HEK293 (cell line): Measurements from ENCODE around the gene TNFRSF4.

Experiments used
- CTCF ChIA-PET: fragments of 350-600 bp; formaldehyde crosslinking; extraction: SDS; loops from one replicate; lab custom pipeline; 2021; ENCODE audit warnings: antibody characterized with exemption; lab: Yijun Ruan, JAX
- POLR2A ChIA-PET: fragments of 300-600 bp; formaldehyde crosslinking; extraction: SDS; loops from one replicate; lab custom pipeline; 2020; ENCODE audit warnings: antibody characterized with exemption, inconsistent platforms; lab: Yijun Ruan, JAX
- H3K27ac ChIP-seq: fragments of 200-500 bp; sonication (Bioruptor generic); 2 replicates; pipeline ENCODE4 v1.5.1; 2014; ENCODE audit warnings: low read depth, low read length, control low read depth, inconsistent platforms; ENCODE audit errors: extremely low read depth
- H3K36me3 ChIP-seq, 2 experiments: fragments of 200-500 bp in 1 of 2; sonication (Bioruptor generic) in 1 of 2; 1 replicate in 1 of 2; 2 replicates in 1 of 2; pipeline ENCODE4 v1.5.1; 2014 to 2017; ENCODE audit warnings: inconsistent platforms in 2 of 2, low read length in 2 of 2; ENCODE audit not compliant: control insufficient read depth in 2 of 2, insufficient read depth in 1 of 2
- H3K4me1 ChIP-seq: fragments of 200-500 bp; sonication (Bioruptor generic); 2 replicates; pipeline ENCODE4 v1.5.1; 2014; ENCODE audit warnings: mild to moderate bottlenecking, low read length, inconsistent platforms; ENCODE audit not compliant: control insufficient read depth, insufficient read depth
- H3K4me3 ChIP-seq: 2 replicates; pipeline ENCODE4 v1.5.1; 2011; ENCODE audit warnings: low read depth, mild to moderate bottlenecking, control low read depth, low read length, moderate library complexity
- H3K9me3 ChIP-seq: fragments of 200-500 bp; sonication (Bioruptor generic); 2 replicates; pipeline ENCODE4 v1.5.1; 2014; ENCODE audit warnings: low read depth, low read length, inconsistent platforms; ENCODE audit not compliant: control insufficient read depth, insufficient read depth
- BCL11B ChIP-seq: fragments of 450-650 bp; formaldehyde crosslinking; IDR thresholded peaks from 2 replicates; pipeline ENCODE4 v1.5.1; 2016; ENCODE audit warnings: low read depth, missing biosample characterization, missing genetic modification characterization
- EGR2 ChIP-seq: fragments of 450-650 bp; formaldehyde crosslinking; IDR thresholded peaks from 2 replicates; pipeline ENCODE4 v1.5.1; 2016; ENCODE audit warnings: low read depth, missing biosample characterization, missing genetic modification characterization
- SALL2 ChIP-seq: fragments of 450-650 bp; formaldehyde crosslinking; IDR thresholded peaks from 2 replicates; pipeline ENCODE4 v1.5.0; 2017; ENCODE audit warnings: missing biosample characterization, mild to moderate bottlenecking, missing genetic modification characterization, borderline replicate concordance
- ZFHX2 ChIP-seq: fragments of 450-650 bp; formaldehyde crosslinking; conservative IDR thresholded peaks from 2 replicates; pipeline ENCODE4 v1.5.1; 2016; ENCODE audit warnings: missing biosample characterization, missing genetic modification characterization
- ZFP69B ChIP-seq: fragments of 450-650 bp; formaldehyde crosslinking; IDR thresholded peaks from 2 replicates; pipeline ENCODE4 v1.5.1; 2016; ENCODE audit warnings: missing biosample characterization, missing genetic modification characterization
- ZNF146 ChIP-seq: fragments of 450-650 bp; formaldehyde crosslinking; IDR thresholded peaks from 2 replicates; pipeline ENCODE4 v1.5.1; 2016; ENCODE audit warnings: missing biosample characterization, missing genetic modification characterization
- ZNF157 ChIP-seq: fragments of 450-650 bp; formaldehyde crosslinking; IDR thresholded peaks from 2 replicates; pipeline ENCODE4 v1.5.1; 2016; ENCODE audit warnings: missing biosample characterization, missing genetic modification characterization
- ZNF239 ChIP-seq: fragments of 450-650 bp; formaldehyde crosslinking; IDR thresholded peaks from 2 replicates; pipeline ENCODE4 v1.5.1; 2016; ENCODE audit warnings: missing biosample characterization, missing genetic modification characterization
- ZNF292 ChIP-seq: fragments of 450-650 bp; formaldehyde crosslinking; IDR thresholded peaks from 2 replicates; pipeline ENCODE4 v1.5.1; 2016; ENCODE audit warnings: low read depth, missing biosample characterization, missing genetic modification characterization, borderline replicate concordance
- ZNF324 ChIP-seq: fragments of 450-650 bp; formaldehyde crosslinking; IDR thresholded peaks from 2 replicates; pipeline ENCODE4 v1.5.1; 2016; ENCODE audit warnings: missing biosample characterization, missing genetic modification characterization
- ZNF354C ChIP-seq: fragments of 450-650 bp; formaldehyde crosslinking; IDR thresholded peaks from 2 replicates; pipeline ENCODE4 v1.5.1; 2016; ENCODE audit warnings: missing biosample characterization, missing genetic modification characterization, low read depth, borderline replicate concordance
- ZNF433 ChIP-seq: fragments of 450-650 bp; formaldehyde crosslinking; IDR thresholded peaks from 2 replicates; pipeline ENCODE4 v1.5.1; 2016; ENCODE audit warnings: missing biosample characterization, missing genetic modification characterization, low read depth
- ZNF544 ChIP-seq: fragments of 450-650 bp; formaldehyde crosslinking; IDR thresholded peaks from 2 replicates; pipeline ENCODE4 v1.5.0; 2017; ENCODE audit warnings: missing biosample characterization, missing genetic modification characterization
- ZNF555 ChIP-seq: fragments of 450-650 bp; formaldehyde crosslinking; conservative IDR thresholded peaks from 2 replicates; pipeline ENCODE4 v1.5.1; 2017; ENCODE audit warnings: missing biosample characterization, mild to moderate bottlenecking, missing genetic modification characterization, inconsistent platforms
- ZNF600 ChIP-seq: fragments of 450-650 bp; formaldehyde crosslinking; IDR thresholded peaks from 2 replicates; pipeline ENCODE4 v1.5.1; 2016; ENCODE audit warnings: missing biosample characterization, missing genetic modification characterization
- ZNF658 ChIP-seq: fragments of 450-650 bp; formaldehyde crosslinking; IDR thresholded peaks from 2 replicates; pipeline ENCODE4; 2016; ENCODE audit warnings: missing biosample characterization, missing genetic modification characterization
- TF ChIP-seq, protein P1 (sequence below): fragments of 450-650 bp; formaldehyde crosslinking; IDR thresholded peaks from 2 replicates; pipeline ENCODE4 v1.5.1; 2016; ENCODE audit warnings: missing biosample characterization, missing genetic modification characterization
- TF ChIP-seq, protein P2 (sequence below): fragments of 450-650 bp; formaldehyde crosslinking; IDR thresholded peaks from 2 replicates; pipeline ENCODE4 v1.5.1; 2016; ENCODE audit warnings: missing biosample characterization, missing genetic modification characterization
- TF ChIP-seq, protein P3 (sequence below): IDR thresholded peaks from 2 replicates; pipeline ENCODE4 v1.6.1; 2011; ENCODE audit warnings: mild to moderate bottlenecking, low read depth, low read length, borderline replicate concordance
- TF ChIP-seq, protein P4 (sequence below): fragments of 450-650 bp; formaldehyde crosslinking; IDR thresholded peaks from 2 replicates; pipeline ENCODE4 v1.5.1; 2016; ENCODE audit warnings: missing biosample characterization, missing genetic modification characterization

Gene TNFRSF4

DNA sequence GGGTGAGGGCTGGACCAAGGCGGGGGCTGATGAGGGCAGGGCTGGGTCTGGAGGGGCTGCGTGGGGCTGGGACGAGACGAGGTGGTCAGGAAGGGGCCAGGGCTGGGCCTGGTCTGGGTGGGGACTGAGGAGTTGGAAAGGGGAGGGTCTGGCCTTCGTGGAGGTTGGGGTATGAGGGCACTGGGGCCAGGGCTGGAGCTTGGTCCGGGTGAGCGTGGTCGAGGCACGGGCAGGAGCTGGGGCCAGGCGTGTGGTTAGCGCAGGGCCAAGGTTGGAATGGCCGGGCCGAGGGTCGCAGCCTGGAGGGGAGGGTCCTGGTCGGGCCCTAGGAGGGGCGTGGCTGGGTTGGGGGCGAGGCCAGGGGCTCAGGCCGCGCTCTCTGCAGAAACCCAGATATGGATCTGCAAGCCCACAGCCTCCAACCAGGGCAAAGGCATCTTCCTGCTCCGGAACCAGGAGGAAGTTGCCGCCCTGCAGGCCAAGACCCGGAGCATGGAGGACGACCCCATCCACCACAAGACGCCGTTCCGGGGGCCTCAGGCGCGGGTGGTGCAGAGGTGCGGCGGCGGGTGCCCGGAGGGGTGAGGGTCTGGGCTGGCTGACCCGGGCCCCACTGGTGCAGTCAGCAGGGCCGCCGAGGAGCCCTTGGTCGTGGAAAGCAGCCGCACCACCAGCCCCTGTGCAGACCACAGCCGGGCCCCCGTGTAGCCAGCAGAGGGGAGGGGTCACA, 31.3 kb downstream of the TNFRSF4 start:
- no peak overlapping the region for H3K4me3 ChIP-seq
- no peaks in the 10 kb centered on the region for H3K36me3 ChIP-seq
- TF ChIP-seq ZNF544 (tag by site-specific recombination): no peak
- TF ChIP-seq ZFP69B (tag by site-specific recombination): no peak
- TF ChIP-seq ZNF433: no peak
- no peak for TF ChIP-seq ZNF292
- 0 out of 2 replicates have a peak, but pooled peaks have one; percentile 2 for TF ChIP-seq EGR2 (tag by site-specific recombination)
- no peak for TF ChIP-seq ZNF324 (tag by site-specific recombination)
- TF ChIP-seq, protein P1, sequence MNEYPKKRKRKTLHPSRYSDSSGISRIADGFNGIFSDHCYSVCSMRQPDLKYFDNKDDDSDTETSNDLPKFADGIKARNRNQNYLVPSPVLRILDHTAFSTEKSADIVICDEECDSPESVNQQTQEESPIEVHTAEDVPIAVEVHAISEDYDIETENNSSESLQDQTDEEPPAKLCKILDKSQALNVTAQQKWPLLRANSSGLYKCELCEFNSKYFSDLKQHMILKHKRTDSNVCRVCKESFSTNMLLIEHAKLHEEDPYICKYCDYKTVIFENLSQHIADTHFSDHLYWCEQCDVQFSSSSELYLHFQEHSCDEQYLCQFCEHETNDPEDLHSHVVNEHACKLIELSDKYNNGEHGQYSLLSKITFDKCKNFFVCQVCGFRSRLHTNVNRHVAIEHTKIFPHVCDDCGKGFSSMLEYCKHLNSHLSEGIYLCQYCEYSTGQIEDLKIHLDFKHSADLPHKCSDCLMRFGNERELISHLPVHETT (tag by site-specific recombination): no peak
- TF ChIP-seq ZNF239: no peak
- TF ChIP-seq ZNF658 (tag by site-specific recombination): no peak
- TF ChIP-seq, protein P2, sequence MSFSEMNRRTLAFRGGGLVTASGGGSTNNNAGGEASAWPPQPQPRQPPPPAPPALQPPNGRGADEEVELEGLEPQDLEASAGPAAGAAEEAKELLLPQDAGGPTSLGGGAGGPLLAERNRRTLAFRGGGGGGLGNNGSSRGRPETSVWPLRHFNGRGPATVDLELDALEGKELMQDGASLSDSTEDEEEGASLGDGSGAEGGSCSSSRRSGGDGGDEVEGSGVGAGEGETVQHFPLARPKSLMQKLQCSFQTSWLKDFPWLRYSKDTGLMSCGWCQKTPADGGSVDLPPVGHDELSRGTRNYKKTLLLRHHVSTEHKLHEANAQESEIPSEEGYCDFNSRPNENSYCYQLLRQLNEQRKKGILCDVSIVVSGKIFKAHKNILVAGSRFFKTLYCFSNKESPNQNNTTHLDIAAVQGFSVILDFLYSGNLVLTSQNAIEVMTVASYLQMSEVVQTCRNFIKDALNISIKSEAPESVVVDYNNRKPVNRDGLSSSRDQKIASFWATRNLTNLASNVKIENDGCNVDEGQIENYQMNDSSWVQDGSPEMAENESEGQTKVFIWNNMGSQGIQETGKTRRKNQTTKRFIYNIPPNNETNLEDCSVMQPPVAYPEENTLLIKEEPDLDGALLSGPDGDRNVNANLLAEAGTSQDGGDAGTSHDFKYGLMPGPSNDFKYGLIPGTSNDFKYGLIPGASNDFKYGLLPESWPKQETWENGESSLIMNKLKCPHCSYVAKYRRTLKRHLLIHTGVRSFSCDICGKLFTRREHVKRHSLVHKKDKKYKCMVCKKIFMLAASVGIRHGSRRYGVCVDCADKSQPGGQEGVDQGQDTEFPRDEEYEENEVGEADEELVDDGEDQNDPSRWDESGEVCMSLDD: no peak
- no peak for TF ChIP-seq ZNF354C (tag by site-specific recombination)
- 0 out of 2 replicates have a peak, but pooled peaks have one; percentile 18 for TF ChIP-seq BCL11B
- TF ChIP-seq ZNF600 (tag by site-specific recombination): 0 out of 2 replicates have a peak, but pooled peaks have one; percentile 24
- TF ChIP-seq, protein P3, sequence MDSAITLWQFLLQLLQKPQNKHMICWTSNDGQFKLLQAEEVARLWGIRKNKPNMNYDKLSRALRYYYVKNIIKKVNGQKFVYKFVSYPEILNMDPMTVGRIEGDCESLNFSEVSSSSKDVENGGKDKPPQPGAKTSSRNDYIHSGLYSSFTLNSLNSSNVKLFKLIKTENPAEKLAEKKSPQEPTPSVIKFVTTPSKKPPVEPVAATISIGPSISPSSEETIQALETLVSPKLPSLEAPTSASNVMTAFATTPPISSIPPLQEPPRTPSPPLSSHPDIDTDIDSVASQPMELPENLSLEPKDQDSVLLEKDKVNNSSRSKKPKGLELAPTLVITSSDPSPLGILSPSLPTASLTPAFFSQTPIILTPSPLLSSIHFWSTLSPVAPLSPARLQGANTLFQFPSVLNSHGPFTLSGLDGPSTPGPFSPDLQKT: no peak
- ChIA-PET CTCF (no interaction called here), POLR2A (no interaction called here)
- H3K27ac ChIP-seq: no peak overlapping the region
- no peaks in the 10 kb centered on the region for H3K4me1 ChIP-seq
- no peaks in the 10 kb centered on the region for H3K9me3 ChIP-seq

DNA sequence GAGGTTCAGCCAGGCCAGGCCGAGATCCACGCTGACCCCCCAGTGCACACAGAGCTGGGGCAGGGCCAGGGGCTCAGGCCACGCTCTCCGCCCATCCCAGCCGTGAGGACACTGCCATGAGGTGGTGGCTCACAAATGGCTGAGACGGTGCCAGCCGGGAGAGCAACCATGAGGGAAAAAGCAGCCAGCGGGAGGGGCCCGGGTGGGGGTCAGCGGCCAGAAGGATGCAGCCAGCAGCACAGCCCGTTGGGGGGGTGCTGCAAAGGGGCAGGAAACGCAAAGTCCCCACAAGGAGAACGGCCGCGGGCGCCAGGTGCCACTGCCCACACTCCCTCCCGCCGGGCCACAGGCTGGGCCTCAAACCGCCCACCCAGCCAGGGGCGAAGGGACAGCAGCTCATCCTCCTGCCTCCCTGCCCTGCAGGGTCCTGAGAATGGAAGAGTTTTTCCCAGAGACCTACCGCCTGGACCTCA, 32.0 kb downstream of the TNFRSF4 start:
- H3K27ac ChIP-seq: no peak overlapping the region

More for the DNA sequence above, 32.0 kb downstream of the TNFRSF4 start:
- peak; percentile 53; the same call in 1 of the 2 replicates for TF ChIP-seq EGR2 (tag by site-specific recombination)
- TF ChIP-seq ZNF146 (tag by site-specific recombination): no peak
- TF ChIP-seq ZNF555 (tag by site-specific recombination): no peak
- TF ChIP-seq ZFHX2 (tag by site-specific recombination): peak; percentile 53
- TF ChIP-seq ZNF157: no peak
- TF ChIP-seq, protein P4, sequence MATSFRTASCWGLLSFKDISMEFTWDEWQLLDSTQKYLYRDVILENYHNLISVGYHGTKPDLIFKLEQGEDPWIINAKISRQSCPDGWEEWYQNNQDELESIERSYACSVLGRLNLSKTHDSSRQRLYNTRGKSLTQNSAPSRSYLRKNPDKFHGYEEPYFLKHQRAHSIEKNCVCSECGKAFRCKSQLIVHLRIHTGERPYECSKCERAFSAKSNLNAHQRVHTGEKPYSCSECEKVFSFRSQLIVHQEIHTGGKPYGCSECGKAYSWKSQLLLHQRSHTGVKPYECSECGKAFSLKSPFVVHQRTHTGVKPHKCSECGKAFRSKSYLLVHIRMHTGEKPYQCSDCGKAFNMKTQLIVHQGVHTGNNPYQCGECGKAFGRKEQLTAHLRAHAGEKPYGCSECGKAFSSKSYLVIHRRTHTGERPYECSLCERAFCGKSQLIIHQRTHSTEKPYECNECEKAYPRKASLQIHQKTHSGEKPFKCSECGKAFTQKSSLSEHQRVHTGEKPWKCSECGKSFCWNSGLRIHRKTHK: no peak
- no peak for TF ChIP-seq SALL2
- H3K4me3 ChIP-seq: no peak overlapping the region
- no peaks in the 10 kb centered on the region for H3K9me3 ChIP-seq
- no peaks in the 10 kb centered on the region for H3K4me1 ChIP-seq
- ChIA-PET CTCF (no interaction called here), POLR2A (no interaction called here)
- H3K36me3 ChIP-seq: no peaks in the 10 kb centered on the region
